Keratinocyte (primary cell): ENCODE data around the gene TEKT3. TPM values are rescaled to one million over a fixed set of nuclear protein-coding genes. Genes with fewer than 3 reads are reported as not detected.

Experiments used
- DNase-seq: peaks from one replicate; pipeline ENCODE4 v3.0.0-alpha.2; 2011; ENCODE audit warnings: low read depth, missing footprints, low spot score
- FAIRE-seq: peaks from 2 replicates; lab custom pipeline; 2011; peaks lifted over from hg19 to GRCh38; lab: Jason Lieb, UNC
- H2AFZ ChIP-seq: 2 replicates; pipeline ENCODE4 v1.6.0; 2012; ENCODE audit warnings: low read length, control low read depth, inconsistent platforms; ENCODE audit not compliant: control insufficient read depth
- H3K27ac ChIP-seq: 2 replicates; pipeline ENCODE4 v1.5.1; 2011; ENCODE audit warnings: low read length; ENCODE audit not compliant: control insufficient read depth, insufficient read depth
- H3K27me3 ChIP-seq: 3 replicates; pipeline ENCODE4 v1.6.0; 2011; ENCODE audit warnings: low read length; ENCODE audit not compliant: control insufficient read depth, insufficient read depth; ENCODE audit errors: extremely low read depth
- H3K36me3 ChIP-seq, 2 experiments: 2 replicates in 1 of 2; 3 replicates in 1 of 2; pipeline ENCODE4 v1.5.1; 2011; ENCODE audit warnings: low read length in 2 of 2, mild to moderate bottlenecking in 1 of 2; ENCODE audit not compliant: control insufficient read depth in 2 of 2, insufficient read depth in 2 of 2; ENCODE audit errors: extremely low read depth in 1 of 2
- H3K4me1 ChIP-seq: 3 replicates; pipeline ENCODE4 v1.5.1; 2011; ENCODE audit warnings: low read length; ENCODE audit not compliant: control insufficient read depth, insufficient read depth; ENCODE audit errors: extremely low read depth
- H3K4me2 ChIP-seq: 3 replicates; pipeline ENCODE4 v1.6.0; 2011; ENCODE audit warnings: low read depth, low read length; ENCODE audit not compliant: control insufficient read depth, insufficient read depth; ENCODE audit errors: extremely low read depth
- H3K4me3 ChIP-seq, 3 experiments: fragments of 200-600 bp in 1 of 3; sonication (generic) in 1 of 3; 2 replicates in 2 of 3; 3 replicates in 1 of 3; pipeline ENCODE4 v1.5.1; 2011 to 2016; ENCODE audit warnings: low read length in 3 of 3, mild to moderate bottlenecking in 3 of 3, control low read depth in 2 of 3, inconsistent platforms in 1 of 3, low read depth in 1 of 3, mixed read lengths in 1 of 3, mixed run types in 1 of 3, moderate library complexity in 1 of 3; ENCODE audit not compliant: control insufficient read depth in 2 of 3, insufficient read depth in 2 of 3; ENCODE audit errors: extremely low read depth in 1 of 3
- H3K79me2 ChIP-seq: 2 replicates; pipeline ENCODE4 v1.6.0; 2012; ENCODE audit warnings: low read length; ENCODE audit not compliant: control insufficient read depth, insufficient read depth
- H3K9ac ChIP-seq: 3 replicates; pipeline ENCODE4 v1.6.0; 2011; ENCODE audit warnings: low read length; ENCODE audit not compliant: control insufficient read depth, insufficient read depth; ENCODE audit errors: extremely low read depth
- H3K9me1 ChIP-seq: 3 replicates; pipeline ENCODE4 v1.6.0; 2011; ENCODE audit warnings: low read length; ENCODE audit not compliant: control insufficient read depth, insufficient read depth; ENCODE audit errors: extremely low read depth
- H3K9me3 ChIP-seq: 2 replicates; pipeline ENCODE4 v1.5.1; 2012; ENCODE audit warnings: low read depth, low read length; ENCODE audit not compliant: control insufficient read depth
- H4K20me1 ChIP-seq: 3 replicates; pipeline ENCODE4 v1.6.0; 2011; ENCODE audit warnings: low read length; ENCODE audit not compliant: control insufficient read depth, insufficient read depth; ENCODE audit errors: extremely low read depth
- CTCF ChIP-seq, 3 experiments: IDR thresholded peaks in 1 of 3; conservative IDR thresholded peaks in 1 of 3; optimal IDR thresholded peaks in 1 of 3; 2 replicates in 2 of 3; 3 replicates in 1 of 3; pipeline versions ENCODE3 to v1.5.1; 2011; ENCODE audit warnings: low read length in 3 of 3, mild to moderate bottlenecking in 3 of 3, moderate library complexity in 2 of 3, control low read depth in 1 of 3, inconsistent platforms in 1 of 3; ENCODE audit not compliant: insufficient read depth in 2 of 3; ENCODE audit errors: extremely low read depth in 1 of 3
- EZH2 ChIP-seq: IDR thresholded peaks from one replicate; pipeline ENCODE4 v1.6.1; 2012; ENCODE audit warnings: inconsistent platforms, mild to moderate bottlenecking, low read length, moderate library complexity
- dilution Hi-C: fragments of 300-500 bp; cut with MboI; formaldehyde crosslinking; loops from one replicate; pipeline ENCODE4 v1.7.0; 2020; ENCODE audit warnings: low sequenced_read_pairs; ENCODE audit not compliant: extremely low pct_ligation_motif_present
- polyA plus RNA-seq, 5 experiments: library from polyadenylated mRNA; depleted of rRNA in 3 of 5; stranded (reverse) in 3 of 5; stranded (forward) in 1 of 5; unstranded in 1 of 5; fragments of >200 nt; gene quantifications; 1 replicate in 1 of 5; 2 replicates in 3 of 5; 3 replicates in 1 of 5; pipeline versions ENCODE4 v1.2.1 to v1.2.3, GENCODE V29; 2011 to 2012; ENCODE audit warnings: missing spikeins in 2 of 5, low read depth in 1 of 5, low replicate concordance in 1 of 5

The TEKT3 gene
- polyA plus RNA-seq, 1 donor (not counting 4 experiments of a cell fraction or from before 2014, with no cell fraction given) = 0.16 TPM

GRCh38 chr17:15266325-15267125, 74.9 kb downstream of the TEKT3 start:
- Histone ChIP-seq H3K4me2 (no peak overlapping the region), H3K79me2 (no peaks in the 10 kb centered on the region), H3K27me3 (peaks cover 30% of the 10 kb centered on the region), H3K4me3 (no peak overlapping the region), H3K9me3 (no peaks in the 10 kb centered on the region), H3K27ac (no peak overlapping the region), H3K9me1 (no peaks in the 10 kb centered on the region), H4K20me1 (no peaks in the 10 kb centered on the region), H2AFZ (no peak overlapping the region), H3K9ac (no peak overlapping the region), H3K36me3 (no peaks in the 10 kb centered on the region), H3K4me1 (peaks cover 17% of the 10 kb centered on the region)
- TF ChIP-seq EZH2 (no peak), CTCF (optimal IDR thresholded peaks at IDR 0.05 in 1 of 3, IDR thresholded peaks at IDR 0.05 in 1 of 3, conservative IDR thresholded peaks at IDR 0.05 in 1 of 3; ENCODE audit: extremely low read depth in 1 of 3, insufficient read depth in 2 of 3, low read length in 3 of 3) (no peak)
- FAIRE-seq (no peak), DNase-seq (no peak)
- dilution Hi-C loops = no loop called here

- Histone ChIP-seq H3K27me3 (peaks cover 36% of the 10 kb centered on the region), H3K4me2 (no peak within 1 kb of the TSS), H3K79me2 (no peaks in the 10 kb centered on the region), H4K20me1 (no peaks in the 10 kb centered on the region), H3K4me1 (peaks cover 24% of the 10 kb centered on the region), H3K9me3 (no peaks in the 10 kb centered on the region), H3K4me3 (no peak within 1 kb of the TSS), H3K36me3 (no peaks in the 10 kb centered on the region), H3K9ac (no peak within 1 kb of the TSS), H2AFZ (no peak within 1 kb of the TSS), H3K9me1 (no peaks in the 10 kb centered on the region), H3K27ac (no peak within 1 kb of the TSS)
- FAIRE-seq (no peak), DNase-seq (no peak)
- TF ChIP-seq EZH2 = no peak
- no peak for TF ChIP-seq CTCF (optimal IDR thresholded peaks at IDR 0.05 in 1 of 3, IDR thresholded peaks at IDR 0.05 in 1 of 3, conservative IDR thresholded peaks at IDR 0.05 in 1 of 3; ENCODE audit: extremely low read depth in 1 of 3, insufficient read depth in 2 of 3, low read length in 3 of 3)
- dilution Hi-C loops = no loop called here
Observed at GRCh38 chr17:15265131-15265530, 76.3 kb downstream of the TEKT3 start, which contains the start of gene PMP22. Gene PMP22 (minus strand): TSS chr17:15265326. CDS start chr17:15260727, 4,599 bp downstream.
